Naive thymus-derived CD4-positive, alpha-beta T cell (primary cell): ENCODE results near the gene FBXL20. TPM values are rescaled to one million over a fixed set of nuclear protein-coding genes. Genes with fewer than 3 reads are reported as not detected.

ENCODE experiments used
- ATAC-seq: fragments of 150-1000 bp; cut with Tn5 transposase; 2 replicates; pipeline ENCODE4 v1.10.0; 2021; ENCODE audit warnings: mild to moderate bottlenecking, moderate library complexity
- CTCF ChIA-PET: fragments of 350-600 bp; sonication (Branson Sonifier 250); formaldehyde crosslinking; loops from one replicate; lab custom pipeline; 2021; ENCODE audit warnings: antibody characterized with exemption; lab: Charles Lee
- POLR2A ChIA-PET: fragments of 350-600 bp; sonication (Branson Sonifier 250); formaldehyde crosslinking; loops from one replicate; lab custom pipeline; 2021; ENCODE audit warnings: antibody characterized with exemption, inconsistent platforms; lab: Charles Lee
- DNase-seq, 9 donors: peaks; one replicate each; pipeline versions ENCODE4 v3.0.0 to v3.0.0-alpha.2; 2020 to 2022; ENCODE audit warnings: mixed read lengths in 1 of 9
- H3K27ac ChIP-seq: one replicate; pipeline ENCODE4 v1.7.0; 2013; ENCODE audit warnings: mild to moderate bottlenecking, low read depth, low read length, moderate library complexity
- H3K27me3 ChIP-seq, 2 donors: one replicate each; pipeline ENCODE4 v1.7.0; 2013; ENCODE audit warnings: low read length in 2 of 2, mild to moderate bottlenecking in 2 of 2, moderate library complexity in 2 of 2; ENCODE audit not compliant: control insufficient read depth in 2 of 2, insufficient read depth in 2 of 2
- H3K36me3 ChIP-seq, 3 experiments: 1 replicate in 2 of 3; 2 replicates in 1 of 3; pipeline ENCODE4 v1.7.0; 2013; ENCODE audit warnings: low read length in 3 of 3, mild to moderate bottlenecking in 3 of 3, moderate library complexity in 1 of 3; ENCODE audit not compliant: insufficient read depth in 3 of 3, control insufficient read depth in 2 of 3
- H3K4me1 ChIP-seq, 2 donors: one replicate each; pipeline ENCODE4 v1.7.0; 2013; ENCODE audit warnings: low read length in 2 of 2, mild to moderate bottlenecking in 2 of 2, moderate library complexity in 1 of 2; ENCODE audit not compliant: control insufficient read depth in 2 of 2, insufficient read depth in 2 of 2
- H3K4me3 ChIP-seq: 2 replicates; pipeline ENCODE4 v1.7.0; 2013; ENCODE audit warnings: mild to moderate bottlenecking, low read length
- H3K9me3 ChIP-seq, 3 experiments: 1 replicate in 2 of 3; 2 replicates in 1 of 3; pipeline ENCODE4 v1.7.0; 2013; ENCODE audit warnings: low read length in 3 of 3; ENCODE audit not compliant: control insufficient read depth in 2 of 3
- H3K27ac Mint-ChIP-seq, 9 donors: one replicate each; pipeline ENCODE4 v1.8.0; 2020 to 2022; ENCODE audit warnings: mixed read lengths in 9 of 9, mild to moderate bottlenecking in 8 of 9, moderate library complexity in 5 of 9, inconsistent platforms in 2 of 9
- H3K27me3 Mint-ChIP-seq, 5 donors: one replicate each; pipeline ENCODE4 v1.8.0; 2021 to 2022; ENCODE audit warnings: mixed read lengths in 5 of 5, mild to moderate bottlenecking in 1 of 5
- H3K36me3 Mint-ChIP-seq, 5 donors: one replicate each; pipeline ENCODE4 v1.8.0; 2020 to 2022; ENCODE audit warnings: mixed read lengths in 5 of 5, mild to moderate bottlenecking in 3 of 5, inconsistent platforms in 1 of 5
- H3K4me1 Mint-ChIP-seq, 7 donors: one replicate each; pipeline ENCODE4 v1.8.0; 2020 to 2022; ENCODE audit warnings: mixed read lengths in 7 of 7, mild to moderate bottlenecking in 3 of 7, inconsistent platforms in 1 of 7
- H3K4me3 Mint-ChIP-seq, 10 donors: one replicate each; pipeline ENCODE4 v1.8.0; 2020 to 2022; ENCODE audit warnings: mild to moderate bottlenecking in 10 of 10, mixed read lengths in 10 of 10, moderate library complexity in 6 of 10, inconsistent platforms in 2 of 10
- H3K9me3 Mint-ChIP-seq, 11 donors: one replicate each; pipeline ENCODE4 v1.8.0; 2020 to 2022; ENCODE audit warnings: mixed read lengths in 11 of 11, mild to moderate bottlenecking in 4 of 11, inconsistent platforms in 1 of 11, moderate library complexity in 1 of 11
- intact Hi-C, 2 donors: fragments of 100-400 bp; cut with micrococcal nuclease; formaldehyde crosslinking; loops; one replicate each; pipeline ENCODE4 v1.15.1; 2023
- polyA plus RNA-seq, 2 donors: library from polyadenylated mRNA; unstranded; fragments of 300-500 nt; fragmentation: Illumina TruSeq; gene quantifications; one replicate each; pipeline ENCODE4 v1.2.3, GENCODE V29; 2021
- total RNA-seq, 6 experiments: library from RNA in 5 of 6; stranded (reverse) in 5 of 6; gene quantifications; 1 replicate in 5 of 6; 2 replicates in 1 of 6; pipeline ENCODE4 v1.2.3 and lab custom pipeline; 2021 to 2026

FBXL20 gene
- total and polyA plus RNA-seq, 7 experiments from 2014 or later = 3.8 to 35.0 (median 21.9) TPM

- POLR2A ChIA-PET = interaction anchor here (0.6 kb wide), 1 partner anchor 75 kb away, joined by 3 read pairs; no protein-coding TSS in a partner anchor
- DNase-seq (no peak), ATAC-seq (no peak)
- H3K36me3 ChIP-seq = no peaks in the 10 kb centered on the region
- no peaks in the 10 kb centered on the region for H3K27me3 ChIP-seq
- H3K9me3 ChIP-seq = no peaks in the 10 kb centered on the region
- Mint-ChIP-seq H3K4me1 (peaks cover 0 to 24% (median 21%) of the 10 kb centered on the region in 7 donors), H3K27me3 (no peaks in the 10 kb centered on the region), H3K36me3 (peaks cover 0 to 7% (median 0%) of the 10 kb centered on the region in 5 donors), H3K9me3 (no peaks in the 10 kb centered on the region), H3K27ac (peak overlapping the region in 1 of 9 donors; percentile 54), H3K4me3 (no peak overlapping the region)
- intact Hi-C loops = no loop called here
- H3K27ac ChIP-seq = no peak overlapping the region
- H3K4me3 ChIP-seq = no peak overlapping the region
- CTCF ChIA-PET = no interaction called here
- no peaks in the 10 kb centered on the region for H3K4me1 ChIP-seq
These were observed 41.4 kb downstream of the FBXL20 start for GRCh38 chr17:39359994-39360393.

- Mint-ChIP-seq H3K36me3 (peaks cover 0 to 7% (median 0%) of the 10 kb centered on the region in 5 donors), H3K4me3 (no peak overlapping the region), H3K27me3 (no peaks in the 10 kb centered on the region), H3K4me1 (peaks cover 0 to 27% (median 22%) of the 10 kb centered on the region in 7 donors), H3K9me3 (no peaks in the 10 kb centered on the region), H3K27ac (no peak overlapping the region)
- Histone ChIP-seq H3K36me3 (no peaks in the 10 kb centered on the region), H3K27ac (no peak overlapping the region), H3K27me3 (no peaks in the 10 kb centered on the region), H3K4me3 (no peak overlapping the region), H3K9me3 (no peaks in the 10 kb centered on the region), H3K4me1 (no peaks in the 10 kb centered on the region)
- ChIA-PET POLR2A (no interaction called here), CTCF (interaction anchor here (0.9 kb wide), 1 partner anchor 8 kb away, joined by 3 read pairs; no protein-coding TSS in a partner anchor)
- no peak for ATAC-seq
- no peak for DNase-seq
- intact Hi-C loops = no loop called here
These were observed 43.4 kb downstream of the FBXL20 start for GRCh38 chr17:39357986-39358385.

- H3K36me3 Mint-ChIP-seq = peaks cover 0 to 7% (median 0%) of the 10 kb centered on the region in 5 donors
- no peak overlapping the region for H3K27ac ChIP-seq
- H3K36me3 ChIP-seq = no peaks in the 10 kb centered on the region
- peaks cover 0 to 28% (median 22%) of the 10 kb centered on the region in 7 donors for H3K4me1 Mint-ChIP-seq
- H3K4me1 ChIP-seq = no peaks in the 10 kb centered on the region
- ChIA-PET CTCF (interaction anchor here (0.9 kb wide), 1 partner anchor 9 kb away, joined by 3 read pairs; no protein-coding TSS in a partner anchor), POLR2A (no interaction called here)
- no peak for ATAC-seq
- H3K27ac Mint-ChIP-seq = peak overlapping the region in 1 of 9 donors; percentile 9
- no peaks in the 10 kb centered on the region for H3K27me3 ChIP-seq
- intact Hi-C loops = no loop called here
- no peaks in the 10 kb centered on the region for H3K9me3 ChIP-seq
- H3K4me3 ChIP-seq = no peak overlapping the region
- H3K4me3 Mint-ChIP-seq = no peak overlapping the region
- no peak for DNase-seq
- H3K27me3 Mint-ChIP-seq = no peaks in the 10 kb centered on the region
- H3K9me3 Mint-ChIP-seq = no peaks in the 10 kb centered on the region
These were observed 43.9 kb downstream of the FBXL20 start for GRCh38 chr17:39357488-39357887.

GRCh38 chr17:39352986-39353385 is 48.4 kb downstream of the FBXL20 start:
- Mint-ChIP-seq H3K27me3 (no peaks in the 10 kb centered on the region), H3K4me3 (no peak overlapping the region), H3K4me1 (peaks cover 0 to 19% (median 13%) of the 10 kb centered on the region in 7 donors), H3K36me3 (peaks cover 0 to 12% (median 0%) of the 10 kb centered on the region in 5 donors), H3K9me3 (no peaks in the 10 kb centered on the region), H3K27ac (no peak overlapping the region)
- Histone ChIP-seq H3K4me1 (no peaks in the 10 kb centered on the region), H3K9me3 (no peaks in the 10 kb centered on the region), H3K27ac (no peak overlapping the region), H3K36me3 (no peaks in the 10 kb centered on the region), H3K27me3 (no peaks in the 10 kb centered on the region), H3K4me3 (no peak overlapping the region)
- ATAC-seq (no peak), DNase-seq (no peak)
- intact Hi-C loops = no loop called here
- ChIA-PET CTCF (no interaction called here), POLR2A (no interaction called here)

- intact Hi-C loops = no loop called here
These were observed 48.9 kb downstream of the FBXL20 start for GRCh38 chr17:39352511-39352910.

GRCh38 chr17:39351508-39351907 is 49.9 kb downstream of the FBXL20 start:
- no peak for ATAC-seq
- Mint-ChIP-seq H3K4me3 (no peak overlapping the region), H3K9me3 (peaks cover 0 to 4% (median 0%) of the 10 kb centered on the region in 11 donors), H3K4me1 (peaks cover 0 to 15% (median 9%) of the 10 kb centered on the region in 7 donors), H3K27ac (peak overlapping the region in 1 of 9 donors; percentile 16), H3K36me3 (peaks cover 0 to 15% (median 0%) of the 10 kb centered on the region in 5 donors), H3K27me3 (no peaks in the 10 kb centered on the region)
- ChIA-PET POLR2A (no interaction called here), CTCF (no interaction called here)
- intact Hi-C loops = no loop called here
- DNase-seq = no peak
- no peak overlapping the region for H3K4me3 ChIP-seq
- H3K27ac ChIP-seq = no peak overlapping the region
- no peaks in the 10 kb centered on the region for H3K27me3 ChIP-seq
- H3K9me3 ChIP-seq = no peaks in the 10 kb centered on the region
- H3K4me1 ChIP-seq = no peaks in the 10 kb centered on the region
- H3K36me3 ChIP-seq = no peaks in the 10 kb centered on the region

More at GRCh38 chr17:39352511-39352910, 48.9 kb downstream of the FBXL20 start:
- Mint-ChIP-seq H3K27ac (no peak overlapping the region), H3K36me3 (peaks cover 0 to 14% (median 1%) of the 10 kb centered on the region in 5 donors), H3K4me1 (peaks cover 0 to 15% (median 13%) of the 10 kb centered on the region in 7 donors), H3K27me3 (no peaks in the 10 kb centered on the region), H3K9me3 (peaks cover 0 to 4% (median 0%) of the 10 kb centered on the region in 11 donors), H3K4me3 (no peak overlapping the region)
- Histone ChIP-seq H3K4me3 (no peak overlapping the region), H3K36me3 (no peaks in the 10 kb centered on the region), H3K9me3 (no peaks in the 10 kb centered on the region), H3K27me3 (no peaks in the 10 kb centered on the region), H3K27ac (no peak overlapping the region), H3K4me1 (no peaks in the 10 kb centered on the region)
- ATAC-seq = no peak
- ChIA-PET CTCF (no interaction called here), POLR2A (no interaction called here)
- DNase-seq = no peak

GRCh38 chr17:39349246-39349645 is 52.2 kb downstream of the FBXL20 start:
- H3K9me3 ChIP-seq = no peaks in the 10 kb centered on the region
- DNase-seq (no peak), ATAC-seq (no peak)
- no peak overlapping the region for H3K27ac ChIP-seq
- ChIA-PET POLR2A (no interaction called here), CTCF (no interaction called here)
- H3K4me1 ChIP-seq = no peaks in the 10 kb centered on the region
- H3K4me1 Mint-ChIP-seq = peaks cover 0 to 20% (median 12%) of the 10 kb centered on the region in 7 donors
- peaks cover 0 to 4% (median 0%) of the 10 kb centered on the region in 11 donors for H3K9me3 Mint-ChIP-seq
- H3K4me3 ChIP-seq = no peak overlapping the region
- H3K27me3 ChIP-seq = no peaks in the 10 kb centered on the region
- H3K36me3 ChIP-seq = no peaks in the 10 kb centered on the region
- intact Hi-C loops = no loop called here
- H3K36me3 Mint-ChIP-seq = peaks cover 0 to 20% (median 2%) of the 10 kb centered on the region in 5 donors
- H3K27me3 Mint-ChIP-seq = no peaks in the 10 kb centered on the region
- no peak overlapping the region for H3K4me3 Mint-ChIP-seq
- no peak overlapping the region for H3K27ac Mint-ChIP-seq
